ENCODE results near the gene TALDO1.
"Not testable (repeated sequence)": the region's sequence is repeated elsewhere in the genome, so short reads cannot be mapped to it uniquely, and the experiment has no call there.

Gene TALDO1

GRCh38 chr11:726278-727220 is 20.7 kb upstream of the TALDO1 start:
- H3K4me1 ChIP-seq (ENCODE audit: control insufficient read depth, insufficient read depth, low read length, poor library complexity, severe bottlenecking), result no peaks in the 10 kb centered on the region
- H3K36me3 ChIP-seq (ENCODE audit: control insufficient read depth, insufficient read depth, low read length), result no peaks in the 10 kb centered on the region
- 42 to 45% methylated on average over 36 to 54 of the region's 61 CpGs for WGBS, 2 experiments (ENCODE audit: insufficient coverage in 2 of 2)
- no peaks in the 10 kb centered on the region for H3K9me3 ChIP-seq (ENCODE audit: control insufficient read depth, low read length)
- no peak overlapping the region for H3K27ac ChIP-seq (ENCODE audit: low read depth, low read length, severe bottlenecking)
- no peak overlapping the region for H3K4me3 ChIP-seq (ENCODE audit: extremely low read depth, insufficient read depth, low read length, poor library complexity, severe bottlenecking)

GRCh38 chr11:727281-727701 is 20.0 kb upstream of the TALDO1 start:
- Histone ChIP-seq H3K36me3 (ENCODE audit: control insufficient read depth, insufficient read depth, low read length) (no peaks in the 10 kb centered on the region), H3K27ac (ENCODE audit: low read depth, low read length, severe bottlenecking) (no peak overlapping the region), H3K9me3 (ENCODE audit: control insufficient read depth, low read length) (no peaks in the 10 kb centered on the region), H3K4me3 (ENCODE audit: extremely low read depth, insufficient read depth, low read length, poor library complexity, severe bottlenecking) (no peak overlapping the region), H3K4me1 (ENCODE audit: control insufficient read depth, insufficient read depth, low read length, poor library complexity, severe bottlenecking) (no peaks in the 10 kb centered on the region)
- 92 to 94% methylated on average over 11 to 12 of the region's 12 CpGs for WGBS, 2 experiments (ENCODE audit: insufficient coverage in 2 of 2)

- Histone ChIP-seq H3K36me3 (ENCODE audit: control insufficient read depth, insufficient read depth, low read length) (no peaks in the 10 kb centered on the region), H3K9me3 (ENCODE audit: control insufficient read depth, low read length) (no peaks in the 10 kb centered on the region), H3K4me1 (ENCODE audit: control insufficient read depth, insufficient read depth, low read length, poor library complexity, severe bottlenecking) (no peaks in the 10 kb centered on the region), H3K4me3 (ENCODE audit: extremely low read depth, insufficient read depth, low read length, poor library complexity, severe bottlenecking) (no peak overlapping the region), H3K27ac (ENCODE audit: low read depth, low read length, severe bottlenecking) (no peak overlapping the region)
- WGBS, 2 experiments (ENCODE audit: insufficient coverage in 2 of 2), result 35 to 40% methylated on average over 27 to 28 of the region's 31 CpGs
These were observed 19.2 kb upstream of the TALDO1 start for GRCh38 chr11:727859-728748.

- Histone ChIP-seq H3K4me1 (ENCODE audit: control insufficient read depth, insufficient read depth, low read length, poor library complexity, severe bottlenecking) (no peaks in the 10 kb centered on the region), H3K9me3 (ENCODE audit: control insufficient read depth, low read length) (no peaks in the 10 kb centered on the region), H3K27ac (ENCODE audit: low read depth, low read length, severe bottlenecking) (no peak overlapping the region), H3K36me3 (ENCODE audit: control insufficient read depth, insufficient read depth, low read length) (no peaks in the 10 kb centered on the region), H3K4me3 (ENCODE audit: extremely low read depth, insufficient read depth, low read length, poor library complexity, severe bottlenecking) (no peak overlapping the region)
- 94% methylated on average over 8 to 15 of the region's 15 CpGs for WGBS, 2 experiments (ENCODE audit: insufficient coverage in 2 of 2)
These were observed 18.3 kb upstream of the TALDO1 start for GRCh38 chr11:728901-729491.

GRCh38 chr11:729492-730074 is 17.7 kb upstream of the TALDO1 start:
- Histone ChIP-seq H3K27ac (ENCODE audit: low read depth, low read length, severe bottlenecking) (no peak overlapping the region), H3K9me3 (ENCODE audit: control insufficient read depth, low read length) (no peaks in the 10 kb centered on the region), H3K4me1 (ENCODE audit: control insufficient read depth, insufficient read depth, low read length, poor library complexity, severe bottlenecking) (no peaks in the 10 kb centered on the region), H3K4me3 (ENCODE audit: extremely low read depth, insufficient read depth, low read length, poor library complexity, severe bottlenecking) (no peak overlapping the region), H3K36me3 (ENCODE audit: control insufficient read depth, insufficient read depth, low read length) (no peaks in the 10 kb centered on the region)
- 85 to 90% methylated on average over 7 to 12 of the region's 17 CpGs for WGBS, 2 experiments (ENCODE audit: insufficient coverage in 2 of 2)

DNA sequence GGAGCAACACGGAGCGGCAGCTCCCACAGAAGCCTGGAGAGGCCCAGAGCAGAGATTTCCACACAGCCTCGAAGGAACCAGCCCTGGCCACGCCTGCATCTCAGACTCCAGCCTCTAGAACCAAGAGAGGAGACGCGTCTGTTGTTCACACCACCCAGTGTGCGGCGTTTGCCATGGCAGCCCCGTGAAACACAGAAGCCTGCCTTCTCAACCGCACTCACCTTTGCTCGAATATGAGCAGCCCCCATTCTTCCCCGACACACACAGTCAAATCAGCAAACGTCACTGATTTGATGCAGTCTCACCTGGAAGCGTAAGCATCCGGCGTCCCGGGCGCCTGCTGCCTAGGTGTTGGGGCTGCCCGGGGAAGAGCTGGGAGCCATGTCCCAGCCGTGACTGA is 14.2 kb upstream of the TALDO1 start:
- Histone ChIP-seq H3K4me1 (ENCODE audit: control insufficient read depth, insufficient read depth, low read length, poor library complexity, severe bottlenecking) (peaks cover 1% of the 10 kb centered on the region), H3K9me3 (ENCODE audit: control insufficient read depth, low read length) (no peaks in the 10 kb centered on the region), H3K27ac (ENCODE audit: low read depth, low read length, severe bottlenecking) (no peak overlapping the region), H3K36me3 (ENCODE audit: control insufficient read depth, insufficient read depth, low read length) (no peaks in the 10 kb centered on the region), H3K4me3 (ENCODE audit: extremely low read depth, insufficient read depth, low read length, poor library complexity, severe bottlenecking) (no peak overlapping the region)
- WGBS, 2 experiments (ENCODE audit: insufficient coverage in 2 of 2), result 91 to 93% methylated on average over 20 of the region's 20 CpGs

DNA sequence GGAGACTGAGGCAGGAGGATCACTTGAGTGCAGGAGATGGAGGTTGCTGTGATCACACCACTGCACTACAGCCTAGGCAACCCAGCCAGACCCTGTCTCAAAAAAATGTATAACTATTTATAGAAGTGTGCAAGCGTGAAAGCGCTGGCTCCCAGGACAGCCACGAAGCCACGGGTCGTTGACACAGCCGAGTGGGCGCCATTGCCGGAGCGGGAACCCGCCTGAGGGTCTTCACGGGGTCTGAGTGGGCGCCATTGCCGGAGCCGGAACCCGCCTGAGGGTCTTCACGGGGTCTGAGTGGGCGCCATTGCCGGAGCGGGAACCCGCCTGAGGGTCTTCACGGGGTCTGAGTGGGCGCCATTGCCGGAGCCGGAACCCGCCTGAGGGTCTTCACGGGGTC is 12.7 kb upstream of the TALDO1 start:
- H3K9me3 ChIP-seq (ENCODE audit: control insufficient read depth, low read length); H3K27ac ChIP-seq (ENCODE audit: low read depth, low read length, severe bottlenecking); H3K36me3 ChIP-seq (ENCODE audit: control insufficient read depth, insufficient read depth, low read length); H3K4me1 ChIP-seq (ENCODE audit: control insufficient read depth, insufficient read depth, low read length, poor library complexity, severe bottlenecking); H3K4me3 ChIP-seq (ENCODE audit: extremely low read depth, insufficient read depth, low read length, poor library complexity, severe bottlenecking): not testable (repeated sequence)
- 100% methylated on average over 6 to 8 of the region's 26 CpGs for WGBS, 2 experiments (ENCODE audit: insufficient coverage in 2 of 2)

- Histone ChIP-seq H3K4me1 (ENCODE audit: control insufficient read depth, insufficient read depth, low read length, poor library complexity, severe bottlenecking) (peaks cover 4% of the 10 kb centered on the region), H3K27ac (ENCODE audit: low read depth, low read length, severe bottlenecking) (no peak overlapping the region), H3K9me3 (ENCODE audit: control insufficient read depth, low read length) (no peaks in the 10 kb centered on the region), H3K4me3 (ENCODE audit: extremely low read depth, insufficient read depth, low read length, poor library complexity, severe bottlenecking) (no peak overlapping the region), H3K36me3 (ENCODE audit: control insufficient read depth, insufficient read depth, low read length) (no peaks in the 10 kb centered on the region)
- 86 to 94% methylated on average over 7 to 10 of the region's 11 CpGs for WGBS, 2 experiments (ENCODE audit: insufficient coverage in 2 of 2)
These were observed 9.9 kb upstream of the TALDO1 start for GRCh38 chr11:737366-737765.

GRCh38 chr11:737899-738298 is 9.4 kb upstream of the TALDO1 start:
- 80 to 89% methylated on average over 10 of the region's 10 CpGs for WGBS, 2 experiments (ENCODE audit: insufficient coverage in 2 of 2)
- H3K4me3 ChIP-seq (ENCODE audit: extremely low read depth, insufficient read depth, low read length, poor library complexity, severe bottlenecking); H3K9me3 ChIP-seq (ENCODE audit: control insufficient read depth, low read length): not testable (repeated sequence)

GRCh38 chr11:742156-742546 is 5.1 kb upstream of the TALDO1 start:
- 93% methylated on average over 3 of the region's 3 CpGs; no CpG with 5 or more reads in 1 of the 2 experiments for WGBS, 2 experiments (ENCODE audit: insufficient coverage in 2 of 2)
- Histone ChIP-seq H3K27ac (ENCODE audit: low read depth, low read length, severe bottlenecking) (no peak overlapping the region), H3K9me3 (ENCODE audit: control insufficient read depth, low read length) (no peaks in the 10 kb centered on the region)

More at GRCh38 chr11:737899-738298, 9.4 kb upstream of the TALDO1 start:
- not testable (repeated sequence) for H3K27ac ChIP-seq (ENCODE audit: low read depth, low read length, severe bottlenecking); H3K4me1 ChIP-seq (ENCODE audit: control insufficient read depth, insufficient read depth, low read length, poor library complexity, severe bottlenecking); H3K36me3 ChIP-seq (ENCODE audit: control insufficient read depth, insufficient read depth, low read length)

More at GRCh38 chr11:742156-742546, 5.1 kb upstream of the TALDO1 start:
- peaks cover 4% of the 10 kb centered on the region for H3K4me1 ChIP-seq (ENCODE audit: control insufficient read depth, insufficient read depth, low read length, poor library complexity, severe bottlenecking)
- H3K4me3 ChIP-seq (ENCODE audit: extremely low read depth, insufficient read depth, low read length, poor library complexity, severe bottlenecking), result no peak overlapping the region
- H3K36me3 ChIP-seq (ENCODE audit: control insufficient read depth, insufficient read depth, low read length), result no peaks in the 10 kb centered on the region

All from mesodermal cell (in vitro differentiated cells).